GM23338 (cell line): ENCODE data around the gene PSAPL1. TPM values are rescaled to one million over a fixed set of nuclear protein-coding genes. Genes with fewer than 3 reads are reported as not detected.

ENCODE experiments used
- ATAC-seq: fragments of 200-7000 bp; cut with Tn5 transposase; 3 replicates; pipeline ENCODE4 v1.9.1; 2020
- DNase-seq: peaks from one replicate; pipeline ENCODE4 v3.0.0-alpha.2; 2015; ENCODE audit warnings: low spot score
- H2AFZ ChIP-seq: fragments of 200-600 bp; sonication (generic); 2 replicates; pipeline ENCODE4 v1.8.0; 2016; ENCODE audit warnings: antibody characterized with exemption, mild to moderate bottlenecking, moderate library complexity
- H3F3A ChIP-seq: fragments of 200-600 bp; sonication (generic); replicated peaks from 2 replicates; pipeline ENCODE4 v1.8.0; 2017; ENCODE audit warnings: antibody characterized with exemption, mixed run types, low read depth
- H3K27ac ChIP-seq: fragments of 200-600 bp; sonication (generic); 2 replicates; pipeline ENCODE4 v1.6.1; 2016; ENCODE audit warnings: low read depth
- H3K27me3 ChIP-seq: fragments of 200-600 bp; sonication (generic); 2 replicates; pipeline ENCODE4 v1.8.0; 2016; ENCODE audit warnings: mild to moderate bottlenecking, mixed run types, moderate library complexity; ENCODE audit not compliant: insufficient read depth
- H3K36me3 ChIP-seq: fragments of 200-600 bp; sonication (generic); 2 replicates; pipeline ENCODE4 v1.8.0; 2016; ENCODE audit warnings: mild to moderate bottlenecking; ENCODE audit not compliant: insufficient read depth
- H3K4me1 ChIP-seq: fragments of 200-600 bp; sonication (generic); 2 replicates; pipeline ENCODE4 v1.8.0; 2016; ENCODE audit warnings: mild to moderate bottlenecking, moderate library complexity; ENCODE audit not compliant: insufficient read depth
- H3K4me2 ChIP-seq: fragments of 200-600 bp; sonication (generic); 2 replicates; pipeline ENCODE4 v1.7.1; 2017; ENCODE audit warnings: mixed run types
- H3K4me3 ChIP-seq: fragments of 200-600 bp; sonication (generic); 2 replicates; pipeline ENCODE4 v1.6.1; 2016; ENCODE audit warnings: mixed run types
- H3K79me2 ChIP-seq: fragments of 200-600 bp; sonication (generic); replicated peaks from 2 replicates; pipeline ENCODE4 v1.8.0; 2017; ENCODE audit warnings: mild to moderate bottlenecking; ENCODE audit not compliant: insufficient read depth
- H3K9me2 ChIP-seq: fragments of 200-600 bp; sonication (generic); 2 replicates; pipeline ENCODE4 v1.8.0; 2017; ENCODE audit not compliant: insufficient read depth
- H4K20me1 ChIP-seq: fragments of 200-600 bp; sonication (generic); replicated peaks from 2 replicates; pipeline ENCODE4 v1.8.0; 2017; ENCODE audit warnings: mild to moderate bottlenecking; ENCODE audit not compliant: insufficient read depth
- H3K27ac Mint-ChIP-seq: 2 replicates; pipeline ENCODE4 v1.8.0; 2020; ENCODE audit warnings: inconsistent platforms, mild to moderate bottlenecking, moderate library complexity, mixed read lengths
- H3K27me3 Mint-ChIP-seq: 3 replicates; pipeline ENCODE4 v1.8.0; 2022; ENCODE audit warnings: low read depth, mild to moderate bottlenecking, moderate library complexity, mixed read lengths, inconsistent platforms; ENCODE audit not compliant: insufficient read depth, poor library complexity
- H3K36me3 Mint-ChIP-seq: 3 replicates; pipeline ENCODE4 v1.8.0; 2021; ENCODE audit warnings: low read depth, mild to moderate bottlenecking, inconsistent platforms, moderate library complexity, mixed read lengths
- H3K4me1 Mint-ChIP-seq: 3 replicates; pipeline ENCODE4 v1.8.0; 2020; ENCODE audit warnings: mild to moderate bottlenecking, inconsistent platforms, mixed read lengths
- H3K4me3 Mint-ChIP-seq: 3 replicates; pipeline ENCODE4 v1.8.0; 2021; ENCODE audit warnings: moderate library complexity, mild to moderate bottlenecking, inconsistent platforms, mixed read lengths
- H3K9me3 Mint-ChIP-seq: 3 replicates; pipeline ENCODE4 v1.8.0; 2020; ENCODE audit warnings: moderate library complexity, mild to moderate bottlenecking, inconsistent platforms, mixed read lengths
- CREB1 ChIP-seq: fragments of 250-450 bp; sonication (Bioruptor Pico); IDR thresholded peaks from 2 replicates; pipeline ENCODE4 v1.5.0; 2020; ENCODE audit warnings: low read depth, mild to moderate bottlenecking, moderate library complexity
- ETS1 ChIP-seq: IDR thresholded peaks from 2 replicates; pipeline ENCODE4 v1.6.1; 2016; ENCODE audit warnings: antibody characterized with exemption
- EZH2 ChIP-seq: fragments of 200-600 bp; sonication (generic); IDR thresholded peaks from one replicate; pipeline ENCODE4 v1.8.0; 2017; ENCODE audit warnings: antibody characterized with exemption, mild to moderate bottlenecking, low read depth; ENCODE audit not compliant: unreplicated experiment
- EZH2phosphoT487 ChIP-seq: fragments of 200-600 bp; sonication (generic); IDR thresholded peaks from one replicate; pipeline ENCODE4 v1.8.1; 2018; ENCODE audit warnings: antibody characterized with exemption; ENCODE audit not compliant: unreplicated experiment
- JUNB ChIP-seq: IDR thresholded peaks from one replicate; pipeline ENCODE4 v1.6.1; 2016; ENCODE audit warnings: antibody characterized with exemption; ENCODE audit not compliant: unreplicated experiment
- NANOG ChIP-seq: IDR thresholded peaks from 2 replicates; pipeline ENCODE4 v1.6.1; 2016; ENCODE audit warnings: antibody characterized with exemption, borderline replicate concordance
- POLR2AphosphoS5 ChIP-seq: IDR thresholded peaks from 2 replicates; pipeline ENCODE4 v1.6.1; 2016; ENCODE audit warnings: antibody characterized with exemption, low read depth
- STAT1 ChIP-seq: IDR thresholded peaks from one replicate; pipeline ENCODE4 v1.6.1; 2016; ENCODE audit warnings: antibody characterized with exemption; ENCODE audit not compliant: unreplicated experiment
- ZNF114 ChIP-seq: fragments of 250-450 bp; sonication (Bioruptor Pico); IDR thresholded peaks from 2 replicates; pipeline ENCODE4 v1.5.0; 2020; ENCODE audit warnings: mild to moderate bottlenecking, moderate library complexity
- ZNF331 ChIP-seq: fragments of 250-450 bp; sonication (Bioruptor Pico); IDR thresholded peaks from 2 replicates; pipeline ENCODE4 v1.5.0; 2020; ENCODE audit warnings: low read depth, mild to moderate bottlenecking, moderate library complexity
- polyA plus RNA-seq: library from polyadenylated mRNA; unstranded; fragments of >200 nt; fragmentation: Nextera tagmentation; extraction: Ambion mirVana; gene quantifications from 2 replicates; pipeline ENCODE4 v1.2.1, GENCODE V29; 2016
- total RNA-seq: library from RNA; depleted of rRNA; stranded (reverse); fragments of >200 nt; shearing (Covaris generic); gene quantifications from 2 replicates; pipeline ENCODE4 v1.2.3, GENCODE V29; 2014
- TF ChIP-seq, protein P1 (sequence below): IDR thresholded peaks from one replicate; pipeline ENCODE4 v1.6.1; 2018; ENCODE audit warnings: antibody characterized with exemption; ENCODE audit not compliant: unreplicated experiment
- TF ChIP-seq, protein P2 (sequence below), 2 experiments: fragments of 200-600 bp in 1 of 2; sonication (generic) in 1 of 2; conservative IDR thresholded peaks; 2 replicates each; pipeline versions ENCODE4 v1.5.1 to v1.6.1; 2016 to 2017; ENCODE audit warnings: antibody characterized with exemption in 2 of 2, low read depth in 2 of 2, mild to moderate bottlenecking in 2 of 2, moderate library complexity in 1 of 2
- TF ChIP-seq, protein P3 (sequence below): fragments of 250-450 bp; sonication (Bioruptor Pico); IDR thresholded peaks from 2 replicates; pipeline ENCODE4 v1.5.0; 2020; ENCODE audit warnings: mild to moderate bottlenecking, moderate library complexity

PSAPL1 gene
- total and polyA plus RNA-seq, 2 experiments from 2014 or later: not detected

- H2AFZ ChIP-seq: no peak overlapping the region
- Mint-ChIP-seq H3K36me3 (no peaks in the 10 kb centered on the region; the same call in 2 of the 3 replicates), H3K4me3 (no peak overlapping the region), H3K27ac (no peak overlapping the region), H3K4me1 (peaks cover 9% of the 10 kb centered on the region), H3K27me3 (peaks cover 8% of the 10 kb centered on the region), H3K9me3 (peaks cover 3% of the 10 kb centered on the region; the same call in 1 of the 3 replicates)
- no peak overlapping the region for H3K4me2 ChIP-seq
- H3K9me2 ChIP-seq: no peaks in the 10 kb centered on the region
- no peaks in the 10 kb centered on the region for H4K20me1 ChIP-seq
- TF ChIP-seq EZH2phosphoT487 (no peak), EZH2 (no peak), ZNF114 (CRISPR knock-in tag) (no peak), ETS1 (no peak), NANOG (no peak), CREB1 (no peak), ZNF331 (CRISPR knock-in tag) (no peak), JUNB (no peak), STAT1 (no peak), POLR2AphosphoS5 (no peak)
- TF ChIP-seq, protein P1, sequence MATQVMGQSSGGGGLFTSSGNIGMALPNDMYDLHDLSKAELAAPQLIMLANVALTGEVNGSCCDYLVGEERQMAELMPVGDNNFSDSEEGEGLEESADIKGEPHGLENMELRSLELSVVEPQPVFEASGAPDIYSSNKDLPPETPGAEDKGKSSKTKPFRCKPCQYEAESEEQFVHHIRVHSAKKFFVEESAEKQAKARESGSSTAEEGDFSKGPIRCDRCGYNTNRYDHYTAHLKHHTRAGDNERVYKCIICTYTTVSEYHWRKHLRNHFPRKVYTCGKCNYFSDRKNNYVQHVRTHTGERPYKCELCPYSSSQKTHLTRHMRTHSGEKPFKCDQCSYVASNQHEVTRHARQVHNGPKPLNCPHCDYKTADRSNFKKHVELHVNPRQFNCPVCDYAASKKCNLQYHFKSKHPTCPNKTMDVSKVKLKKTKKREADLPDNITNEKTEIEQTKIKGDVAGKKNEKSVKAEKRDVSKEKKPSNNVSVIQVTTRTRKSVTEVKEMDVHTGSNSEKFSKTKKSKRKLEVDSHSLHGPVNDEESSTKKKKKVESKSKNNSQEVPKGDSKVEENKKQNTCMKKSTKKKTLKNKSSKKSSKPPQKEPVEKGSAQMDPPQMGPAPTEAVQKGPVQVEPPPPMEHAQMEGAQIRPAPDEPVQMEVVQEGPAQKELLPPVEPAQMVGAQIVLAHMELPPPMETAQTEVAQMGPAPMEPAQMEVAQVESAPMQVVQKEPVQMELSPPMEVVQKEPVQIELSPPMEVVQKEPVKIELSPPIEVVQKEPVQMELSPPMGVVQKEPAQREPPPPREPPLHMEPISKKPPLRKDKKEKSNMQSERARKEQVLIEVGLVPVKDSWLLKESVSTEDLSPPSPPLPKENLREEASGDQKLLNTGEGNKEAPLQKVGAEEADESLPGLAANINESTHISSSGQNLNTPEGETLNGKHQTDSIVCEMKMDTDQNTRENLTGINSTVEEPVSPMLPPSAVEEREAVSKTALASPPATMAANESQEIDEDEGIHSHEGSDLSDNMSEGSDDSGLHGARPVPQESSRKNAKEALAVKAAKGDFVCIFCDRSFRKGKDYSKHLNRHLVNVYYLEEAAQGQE: no peak
- TF ChIP-seq, protein P2, sequence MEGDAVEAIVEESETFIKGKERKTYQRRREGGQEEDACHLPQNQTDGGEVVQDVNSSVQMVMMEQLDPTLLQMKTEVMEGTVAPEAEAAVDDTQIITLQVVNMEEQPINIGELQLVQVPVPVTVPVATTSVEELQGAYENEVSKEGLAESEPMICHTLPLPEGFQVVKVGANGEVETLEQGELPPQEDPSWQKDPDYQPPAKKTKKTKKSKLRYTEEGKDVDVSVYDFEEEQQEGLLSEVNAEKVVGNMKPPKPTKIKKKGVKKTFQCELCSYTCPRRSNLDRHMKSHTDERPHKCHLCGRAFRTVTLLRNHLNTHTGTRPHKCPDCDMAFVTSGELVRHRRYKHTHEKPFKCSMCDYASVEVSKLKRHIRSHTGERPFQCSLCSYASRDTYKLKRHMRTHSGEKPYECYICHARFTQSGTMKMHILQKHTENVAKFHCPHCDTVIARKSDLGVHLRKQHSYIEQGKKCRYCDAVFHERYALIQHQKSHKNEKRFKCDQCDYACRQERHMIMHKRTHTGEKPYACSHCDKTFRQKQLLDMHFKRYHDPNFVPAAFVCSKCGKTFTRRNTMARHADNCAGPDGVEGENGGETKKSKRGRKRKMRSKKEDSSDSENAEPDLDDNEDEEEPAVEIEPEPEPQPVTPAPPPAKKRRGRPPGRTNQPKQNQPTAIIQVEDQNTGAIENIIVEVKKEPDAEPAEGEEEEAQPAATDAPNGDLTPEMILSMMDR (conservative IDR thresholded peaks at IDR 0.05; ENCODE audit: low read depth in 2 of 2): no peak
- TF ChIP-seq, protein P3, sequence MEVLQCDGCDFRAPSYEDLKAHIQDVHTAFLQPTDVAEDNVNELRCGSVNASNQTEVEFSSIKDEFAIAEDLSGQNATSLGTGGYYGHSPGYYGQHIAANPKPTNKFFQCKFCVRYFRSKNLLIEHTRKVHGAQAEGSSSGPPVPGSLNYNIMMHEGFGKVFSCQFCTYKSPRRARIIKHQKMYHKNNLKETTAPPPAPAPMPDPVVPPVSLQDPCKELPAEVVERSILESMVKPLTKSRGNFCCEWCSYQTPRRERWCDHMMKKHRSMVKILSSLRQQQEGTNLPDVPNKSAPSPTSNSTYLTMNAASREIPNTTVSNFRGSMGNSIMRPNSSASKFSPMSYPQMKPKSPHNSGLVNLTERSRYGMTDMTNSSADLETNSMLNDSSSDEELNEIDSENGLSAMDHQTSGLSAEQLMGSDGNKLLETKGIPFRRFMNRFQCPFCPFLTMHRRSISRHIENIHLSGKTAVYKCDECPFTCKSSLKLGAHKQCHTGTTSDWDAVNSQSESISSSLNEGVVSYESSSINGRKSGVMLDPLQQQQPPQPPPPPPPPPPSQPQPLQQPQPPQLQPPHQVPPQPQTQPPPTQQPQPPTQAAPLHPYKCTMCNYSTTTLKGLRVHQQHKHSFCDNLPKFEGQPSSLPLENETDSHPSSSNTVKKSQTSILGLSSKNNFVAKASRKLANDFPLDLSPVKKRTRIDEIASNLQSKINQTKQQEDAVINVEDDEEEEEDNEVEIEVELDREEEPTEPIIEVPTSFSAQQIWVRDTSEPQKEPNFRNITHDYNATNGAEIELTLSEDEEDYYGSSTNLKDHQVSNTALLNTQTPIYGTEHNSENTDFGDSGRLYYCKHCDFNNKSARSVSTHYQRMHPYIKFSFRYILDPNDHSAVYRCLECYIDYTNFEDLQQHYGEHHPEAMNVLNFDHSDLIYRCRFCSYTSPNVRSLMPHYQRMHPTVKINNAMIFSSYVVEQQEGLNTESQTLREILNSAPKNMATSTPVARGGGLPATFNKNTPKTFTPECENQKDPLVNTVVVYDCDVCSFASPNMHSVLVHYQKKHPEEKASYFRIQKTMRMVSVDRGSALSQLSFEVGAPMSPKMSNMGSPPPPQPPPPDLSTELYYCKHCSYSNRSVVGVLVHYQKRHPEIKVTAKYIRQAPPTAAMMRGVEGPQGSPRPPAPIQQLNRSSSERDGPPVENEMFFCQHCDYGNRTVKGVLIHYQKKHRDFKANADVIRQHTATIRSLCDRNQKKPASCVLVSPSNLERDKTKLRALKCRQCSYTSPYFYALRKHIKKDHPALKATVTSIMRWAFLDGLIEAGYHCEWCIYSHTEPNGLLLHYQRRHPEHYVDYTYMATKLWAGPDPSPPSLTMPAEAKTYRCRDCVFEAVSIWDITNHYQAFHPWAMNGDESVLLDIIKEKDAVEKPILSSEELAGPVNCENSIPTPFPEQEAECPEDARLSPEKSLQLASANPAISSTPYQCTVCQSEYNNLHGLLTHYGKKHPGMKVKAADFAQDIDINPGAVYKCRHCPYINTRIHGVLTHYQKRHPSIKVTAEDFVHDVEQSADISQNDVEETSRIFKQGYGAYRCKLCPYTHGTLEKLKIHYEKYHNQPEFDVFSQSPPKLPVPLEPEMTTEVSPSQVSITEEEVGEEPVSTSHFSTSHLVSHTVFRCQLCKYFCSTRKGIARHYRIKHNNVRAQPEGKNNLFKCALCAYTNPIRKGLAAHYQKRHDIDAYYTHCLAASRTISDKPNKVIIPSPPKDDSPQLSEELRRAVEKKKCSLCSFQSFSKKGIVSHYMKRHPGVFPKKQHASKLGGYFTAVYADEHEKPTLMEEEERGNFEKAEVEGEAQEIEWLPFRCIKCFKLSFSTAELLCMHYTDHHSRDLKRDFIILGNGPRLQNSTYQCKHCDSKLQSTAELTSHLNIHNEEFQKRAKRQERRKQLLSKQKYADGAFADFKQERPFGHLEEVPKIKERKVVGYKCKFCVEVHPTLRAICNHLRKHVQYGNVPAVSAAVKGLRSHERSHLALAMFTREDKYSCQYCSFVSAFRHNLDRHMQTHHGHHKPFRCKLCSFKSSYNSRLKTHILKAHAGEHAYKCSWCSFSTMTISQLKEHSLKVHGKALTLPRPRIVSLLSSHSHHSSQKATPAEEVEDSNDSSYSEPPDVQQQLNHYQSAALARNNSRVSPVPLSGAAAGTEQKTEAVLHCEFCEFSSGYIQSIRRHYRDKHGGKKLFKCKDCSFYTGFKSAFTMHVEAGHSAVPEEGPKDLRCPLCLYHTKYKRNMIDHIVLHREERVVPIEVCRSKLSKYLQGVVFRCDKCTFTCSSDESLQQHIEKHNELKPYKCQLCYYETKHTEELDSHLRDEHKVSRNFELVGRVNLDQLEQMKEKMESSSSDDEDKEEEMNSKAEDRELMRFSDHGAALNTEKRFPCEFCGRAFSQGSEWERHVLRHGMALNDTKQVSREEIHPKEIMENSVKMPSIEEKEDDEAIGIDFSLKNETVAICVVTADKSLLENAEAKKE: no peak
- no peak overlapping the region for H3K4me3 ChIP-seq
- no peaks in the 10 kb centered on the region for H3K79me2 ChIP-seq
- no peak overlapping the region for H3K27ac ChIP-seq
- H3K27me3 ChIP-seq: no peaks in the 10 kb centered on the region
- ATAC-seq: no peak
- DNase-seq: no peak
- no peaks in the 10 kb centered on the region for H3K36me3 ChIP-seq
- H3K4me1 ChIP-seq: no peaks in the 10 kb centered on the region
- H3F3A ChIP-seq: no peaks in the 10 kb centered on the region
Measured at GRCh38 chr4:7447236-7447635, 12.5 kb upstream of the PSAPL1 start.
